DOHH2 (cell line): ENCODE results near the gene MAP3K15.

Experiments
- EZH2phosphoT487 ChIP-seq: fragments of 200-600 bp; sonication (generic); IDR thresholded peaks from 2 replicates; pipeline ENCODE4 v1.6.1; 2017; ENCODE audit warnings: borderline replicate concordance, mild to moderate bottlenecking, antibody characterized with exemption, low read length, moderate library complexity, mixed read lengths
- TF ChIP-seq, protein P1 (sequence below): fragments of 200-600 bp; sonication (generic); IDR thresholded peaks from one replicate; pipeline ENCODE4 v1.5.1; 2014; ENCODE audit warnings: antibody characterized with exemption, mild to moderate bottlenecking, low read depth, low read length; ENCODE audit not compliant: poor library complexity, severe bottlenecking

DNA sequence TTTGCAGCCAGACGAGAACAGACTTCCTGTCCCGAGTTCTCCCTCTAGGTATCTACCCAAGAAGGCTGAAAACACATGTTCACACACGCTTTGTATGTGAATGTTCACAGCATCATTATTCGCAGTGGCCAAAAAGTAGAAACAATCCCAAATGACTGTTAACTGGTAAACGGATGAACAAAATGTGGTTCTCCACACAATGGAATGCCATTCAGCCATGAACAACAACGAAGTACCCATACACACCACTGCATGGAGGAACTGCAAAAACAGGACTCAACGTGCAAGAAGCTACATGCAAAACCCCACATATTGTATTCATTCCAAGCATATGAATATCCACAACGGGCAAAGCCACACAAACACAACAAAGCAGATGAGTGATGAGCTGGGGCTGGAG is 126.6 kb downstream of the MAP3K15 start:
- TF ChIP-seq, protein P1, sequence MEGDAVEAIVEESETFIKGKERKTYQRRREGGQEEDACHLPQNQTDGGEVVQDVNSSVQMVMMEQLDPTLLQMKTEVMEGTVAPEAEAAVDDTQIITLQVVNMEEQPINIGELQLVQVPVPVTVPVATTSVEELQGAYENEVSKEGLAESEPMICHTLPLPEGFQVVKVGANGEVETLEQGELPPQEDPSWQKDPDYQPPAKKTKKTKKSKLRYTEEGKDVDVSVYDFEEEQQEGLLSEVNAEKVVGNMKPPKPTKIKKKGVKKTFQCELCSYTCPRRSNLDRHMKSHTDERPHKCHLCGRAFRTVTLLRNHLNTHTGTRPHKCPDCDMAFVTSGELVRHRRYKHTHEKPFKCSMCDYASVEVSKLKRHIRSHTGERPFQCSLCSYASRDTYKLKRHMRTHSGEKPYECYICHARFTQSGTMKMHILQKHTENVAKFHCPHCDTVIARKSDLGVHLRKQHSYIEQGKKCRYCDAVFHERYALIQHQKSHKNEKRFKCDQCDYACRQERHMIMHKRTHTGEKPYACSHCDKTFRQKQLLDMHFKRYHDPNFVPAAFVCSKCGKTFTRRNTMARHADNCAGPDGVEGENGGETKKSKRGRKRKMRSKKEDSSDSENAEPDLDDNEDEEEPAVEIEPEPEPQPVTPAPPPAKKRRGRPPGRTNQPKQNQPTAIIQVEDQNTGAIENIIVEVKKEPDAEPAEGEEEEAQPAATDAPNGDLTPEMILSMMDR = no peak
- no peak for TF ChIP-seq EZH2phosphoT487
